ENCODE measurements around the gene LARGE2. TPM values are rescaled to one million over a fixed set of nuclear protein-coding genes. Genes with fewer than 3 reads are reported as not detected.
A peak's percentile ranks its signal among the peaks of the same experiment; 100 is the strongest.

Gene LARGE2
- total RNA-seq, 1 experiment from 2014 or later, result 108 TPM

- WGBS (ENCODE audit: extremely low coverage, insufficient read length, low lambda C conversion rate), result no CpG with 5 or more reads among the region's 54 CpGs
- Histone ChIP-seq H3T11ph (ENCODE audit: low read length) (no peak overlapping the region), H3K4me1 (ENCODE audit: insufficient read depth, low read length) (no peaks in the 10 kb centered on the region), H3K27ac (ENCODE audit: insufficient read length, low read depth, low read length) (no peak overlapping the region), H2BK120ac (ENCODE audit: low read depth, low read length, poor library complexity, severe bottlenecking) (no peak overlapping the region), H3K79me1 (ENCODE audit: insufficient read depth, low read depth, low read length, poor library complexity, severe bottlenecking) (no peaks in the 10 kb centered on the region), H3K4ac (ENCODE audit: low read depth, low read length) (no peak overlapping the region), H3K23ac (ENCODE audit: insufficient read length, low read depth, low read length) (no peak overlapping the region), H2BK15ac (ENCODE audit: low read depth, low read length) (no peak overlapping the region), H4K91ac (ENCODE audit: insufficient read length, low read depth, low read length) (no peak overlapping the region), H2AFZ (ENCODE audit: low read length) (no peak overlapping the region), H2BK5ac (ENCODE audit: insufficient read length, low read length) (no peak overlapping the region), H3K9ac (ENCODE audit: extremely low read depth, insufficient read length, low read length) (peak overlapping the region; percentile 3), H2AK5ac (ENCODE audit: insufficient read length, low read length) (no peak overlapping the region), H3K27me3 (ENCODE audit: insufficient read depth, low read length) (no peaks in the 10 kb centered on the region; the same call in 1 of the 2 replicates), H3K14ac (ENCODE audit: insufficient read depth, low read length) (peak overlapping the region; percentile 77), H2BK12ac (ENCODE audit: insufficient read length, low read depth, low read length) (no peak overlapping the region), H3K4me2 (ENCODE audit: insufficient read depth, insufficient read length, low read length) (peak overlapping the region; percentile 45), H2BK20ac (ENCODE audit: low read depth, low read length, poor library complexity, severe bottlenecking) (no peak overlapping the region), H3K9me3 (ENCODE audit: control insufficient read depth, low read depth, low read length) (no peaks in the 10 kb centered on the region), H3K56ac (ENCODE audit: insufficient read length, low read depth, low read length) (no peak overlapping the region), H3K23me2 (ENCODE audit: insufficient read length, low read depth, low read length, poor library complexity, severe bottlenecking) (peaks cover 8% of the 10 kb centered on the region), H3K18ac (ENCODE audit: insufficient read length, low read depth, low read length) (peak overlapping the region; percentile 69), H4K8ac (replicated peaks; ENCODE audit: insufficient read length, low read depth, low read length) (no peak overlapping the region), H4K20me1 (ENCODE audit: control insufficient read depth, insufficient read depth, insufficient read length) (no peaks in the 10 kb centered on the region), H3K79me2 (ENCODE audit: insufficient read depth, low read length) (no peaks in the 10 kb centered on the region; the same call in 1 of the 2 replicates), H4K5ac (ENCODE audit: insufficient read length, low read depth, low read length) (no peak overlapping the region)
- Mint-ChIP-seq H3K27ac (peak overlapping the region; percentile 90 to 98 (median 95)), H3K27me3 (ENCODE audit: low read depth) (peaks cover 2% of the 10 kb centered on the region; the same call in 1 of the 2 replicates), H3K9me3 (no peaks in the 10 kb centered on the region; a peak in 1 of 5 replicates), H3K4me1 (peaks cover 35 to 48% of the 10 kb centered on the region in 2 experiments), H3K4me3 (peak overlapping the region; percentile 66 to 81), H3K36me3 (ENCODE audit: insufficient read depth in 1 of 3, low read depth in 3 of 3) (peaks cover 18 to 26% (median 24%) of the 10 kb centered on the region in 3 experiments)
- DNase-seq, result peak; percentile 98
- TF ChIP-seq, protein P1, sequence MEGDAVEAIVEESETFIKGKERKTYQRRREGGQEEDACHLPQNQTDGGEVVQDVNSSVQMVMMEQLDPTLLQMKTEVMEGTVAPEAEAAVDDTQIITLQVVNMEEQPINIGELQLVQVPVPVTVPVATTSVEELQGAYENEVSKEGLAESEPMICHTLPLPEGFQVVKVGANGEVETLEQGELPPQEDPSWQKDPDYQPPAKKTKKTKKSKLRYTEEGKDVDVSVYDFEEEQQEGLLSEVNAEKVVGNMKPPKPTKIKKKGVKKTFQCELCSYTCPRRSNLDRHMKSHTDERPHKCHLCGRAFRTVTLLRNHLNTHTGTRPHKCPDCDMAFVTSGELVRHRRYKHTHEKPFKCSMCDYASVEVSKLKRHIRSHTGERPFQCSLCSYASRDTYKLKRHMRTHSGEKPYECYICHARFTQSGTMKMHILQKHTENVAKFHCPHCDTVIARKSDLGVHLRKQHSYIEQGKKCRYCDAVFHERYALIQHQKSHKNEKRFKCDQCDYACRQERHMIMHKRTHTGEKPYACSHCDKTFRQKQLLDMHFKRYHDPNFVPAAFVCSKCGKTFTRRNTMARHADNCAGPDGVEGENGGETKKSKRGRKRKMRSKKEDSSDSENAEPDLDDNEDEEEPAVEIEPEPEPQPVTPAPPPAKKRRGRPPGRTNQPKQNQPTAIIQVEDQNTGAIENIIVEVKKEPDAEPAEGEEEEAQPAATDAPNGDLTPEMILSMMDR (conservative IDR thresholded peaks at IDR 0.05), result no peak
These were observed 663 bp upstream of the LARGE2 start for GRCh38 chr11:45921561-45922424.
